Measurements from ENCODE around the gene ZNF488.
A peak's percentile ranks its signal among the peaks of the same experiment; 100 is the strongest.

The ZNF488 gene

DNA sequence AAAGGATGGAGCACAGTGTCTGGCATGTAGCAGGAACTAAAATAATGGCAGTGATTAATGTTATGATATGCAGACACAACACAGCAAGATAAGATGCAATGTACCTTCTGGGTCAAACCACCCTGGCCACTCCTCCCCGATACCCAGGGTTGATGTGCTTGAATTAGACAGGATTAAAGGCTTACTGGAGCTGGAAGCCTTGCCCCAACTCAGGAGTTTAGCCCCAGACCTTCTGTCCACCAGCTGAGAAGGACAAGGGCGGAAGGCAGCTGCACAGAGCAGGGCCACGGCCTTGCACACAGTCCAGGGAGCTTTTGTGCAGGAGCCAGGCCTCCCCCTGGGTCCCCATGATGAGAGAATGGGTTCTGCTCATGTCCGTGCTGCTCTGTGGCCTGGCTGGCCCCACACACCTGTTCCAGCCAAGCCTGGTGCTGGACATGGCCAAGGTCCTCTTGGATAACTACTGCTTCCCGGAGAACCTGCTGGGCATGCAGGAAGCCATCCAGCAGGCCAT, 35.9 kb downstream of the ZNF488 start, which contains the start of gene RBP3:
Gene RBP3 (plus strand): TSS at position 226 of the 514 bp plus-strand sequence. CDS start 122 bp downstream, at position 348.
- no peaks in the 10 kb centered on the region for H3K27me3 ChIP-seq
- H3K4me1 ChIP-seq: no peaks in the 10 kb centered on the region
- H3K36me3 ChIP-seq: no peaks in the 10 kb centered on the region
- intact Hi-C loops (cut with DNase I; ENCODE audit: low total_unique reads): no loop called here
- H3K27ac ChIP-seq: no peak within 1 kb of the TSS
- no peaks in the 10 kb centered on the region for H3K9me3 ChIP-seq
- peak in 1 of 2 donors; percentile 51 for DNase-seq
- H3K4me3 ChIP-seq: no peak within 1 kb of the TSS
- TF ChIP-seq, protein P1, sequence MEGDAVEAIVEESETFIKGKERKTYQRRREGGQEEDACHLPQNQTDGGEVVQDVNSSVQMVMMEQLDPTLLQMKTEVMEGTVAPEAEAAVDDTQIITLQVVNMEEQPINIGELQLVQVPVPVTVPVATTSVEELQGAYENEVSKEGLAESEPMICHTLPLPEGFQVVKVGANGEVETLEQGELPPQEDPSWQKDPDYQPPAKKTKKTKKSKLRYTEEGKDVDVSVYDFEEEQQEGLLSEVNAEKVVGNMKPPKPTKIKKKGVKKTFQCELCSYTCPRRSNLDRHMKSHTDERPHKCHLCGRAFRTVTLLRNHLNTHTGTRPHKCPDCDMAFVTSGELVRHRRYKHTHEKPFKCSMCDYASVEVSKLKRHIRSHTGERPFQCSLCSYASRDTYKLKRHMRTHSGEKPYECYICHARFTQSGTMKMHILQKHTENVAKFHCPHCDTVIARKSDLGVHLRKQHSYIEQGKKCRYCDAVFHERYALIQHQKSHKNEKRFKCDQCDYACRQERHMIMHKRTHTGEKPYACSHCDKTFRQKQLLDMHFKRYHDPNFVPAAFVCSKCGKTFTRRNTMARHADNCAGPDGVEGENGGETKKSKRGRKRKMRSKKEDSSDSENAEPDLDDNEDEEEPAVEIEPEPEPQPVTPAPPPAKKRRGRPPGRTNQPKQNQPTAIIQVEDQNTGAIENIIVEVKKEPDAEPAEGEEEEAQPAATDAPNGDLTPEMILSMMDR (IDR thresholded peaks at IDR 0.05): no peak

DNA sequence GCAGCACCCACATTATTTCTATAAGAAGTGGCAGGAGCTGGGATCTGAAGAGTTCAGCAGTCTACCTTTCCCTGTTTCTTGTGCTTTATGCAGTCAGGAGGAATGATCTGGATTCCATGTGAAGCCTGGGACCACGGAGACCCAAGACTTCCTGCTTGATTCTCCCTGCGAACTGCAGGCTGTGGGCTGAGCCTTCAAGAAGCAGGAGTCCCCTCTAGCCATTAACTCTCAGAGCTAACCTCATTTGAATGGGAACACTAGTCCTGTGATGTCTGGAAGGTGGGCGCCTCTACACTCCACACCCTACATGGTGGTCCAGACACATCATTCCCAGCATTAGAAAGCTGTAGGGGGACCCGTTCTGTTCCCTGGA, 36.8 kb downstream of the ZNF488 start:
- DNase-seq: peak in 1 of 2 donors; percentile 16
- intact Hi-C loops (cut with DNase I; ENCODE audit: low total_unique reads): no loop called here
- no peaks in the 10 kb centered on the region for H3K4me1 ChIP-seq
- H3K27ac ChIP-seq: no peak overlapping the region
- H3K27me3 ChIP-seq: no peaks in the 10 kb centered on the region
- no peaks in the 10 kb centered on the region for H3K36me3 ChIP-seq
- H3K9me3 ChIP-seq: no peaks in the 10 kb centered on the region
- TF ChIP-seq, protein P1 (IDR thresholded peaks at IDR 0.05): no peak
- H3K4me3 ChIP-seq: no peak overlapping the region

DNA sequence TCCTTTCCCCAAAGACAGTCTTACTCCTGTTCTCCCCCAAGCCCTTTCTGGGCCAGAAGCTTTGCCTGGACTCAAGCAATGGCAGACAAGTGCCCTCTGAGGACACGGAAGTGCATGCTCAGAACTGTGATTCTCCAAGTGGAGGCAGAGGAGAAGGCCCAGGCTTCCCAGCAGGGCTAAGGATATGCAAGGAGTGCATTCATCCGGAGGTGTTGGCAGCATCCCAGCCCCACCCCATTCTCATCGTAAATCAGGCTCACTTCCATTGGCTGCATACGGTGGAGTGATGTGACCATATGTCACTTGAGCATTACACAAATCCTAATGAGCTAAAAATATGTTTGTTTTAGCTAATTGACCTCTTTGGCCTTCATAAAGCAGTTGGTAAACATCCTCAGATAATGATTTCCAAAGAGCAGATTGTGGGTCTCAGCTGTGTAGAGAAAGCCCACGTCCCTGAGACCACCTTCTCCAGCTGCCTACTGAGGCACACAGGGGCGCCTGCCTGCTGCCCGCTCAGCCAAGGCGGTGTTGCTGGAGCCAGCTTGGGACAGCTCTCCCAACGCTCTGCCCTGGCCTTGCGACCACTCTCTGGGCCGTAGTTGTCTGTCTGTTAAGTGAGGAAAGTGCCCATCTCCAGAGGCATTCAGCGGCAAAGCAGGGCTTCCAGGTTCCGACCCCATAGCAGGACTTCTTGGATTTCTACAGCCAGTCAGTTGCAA, 37.4 kb downstream of the ZNF488 start:
- Histone ChIP-seq H3K27ac (no peak overlapping the region), H3K4me3 (no peak overlapping the region), H3K27me3 (no peaks in the 10 kb centered on the region), H3K36me3 (no peaks in the 10 kb centered on the region), H3K9me3 (no peaks in the 10 kb centered on the region), H3K4me1 (no peaks in the 10 kb centered on the region)
- intact Hi-C loops (cut with DNase I; ENCODE audit: low total_unique reads): no loop called here
- TF ChIP-seq, protein P1 (IDR thresholded peaks at IDR 0.05): no peak
- DNase-seq: peak in 1 of 2 donors; percentile 34

DNA sequence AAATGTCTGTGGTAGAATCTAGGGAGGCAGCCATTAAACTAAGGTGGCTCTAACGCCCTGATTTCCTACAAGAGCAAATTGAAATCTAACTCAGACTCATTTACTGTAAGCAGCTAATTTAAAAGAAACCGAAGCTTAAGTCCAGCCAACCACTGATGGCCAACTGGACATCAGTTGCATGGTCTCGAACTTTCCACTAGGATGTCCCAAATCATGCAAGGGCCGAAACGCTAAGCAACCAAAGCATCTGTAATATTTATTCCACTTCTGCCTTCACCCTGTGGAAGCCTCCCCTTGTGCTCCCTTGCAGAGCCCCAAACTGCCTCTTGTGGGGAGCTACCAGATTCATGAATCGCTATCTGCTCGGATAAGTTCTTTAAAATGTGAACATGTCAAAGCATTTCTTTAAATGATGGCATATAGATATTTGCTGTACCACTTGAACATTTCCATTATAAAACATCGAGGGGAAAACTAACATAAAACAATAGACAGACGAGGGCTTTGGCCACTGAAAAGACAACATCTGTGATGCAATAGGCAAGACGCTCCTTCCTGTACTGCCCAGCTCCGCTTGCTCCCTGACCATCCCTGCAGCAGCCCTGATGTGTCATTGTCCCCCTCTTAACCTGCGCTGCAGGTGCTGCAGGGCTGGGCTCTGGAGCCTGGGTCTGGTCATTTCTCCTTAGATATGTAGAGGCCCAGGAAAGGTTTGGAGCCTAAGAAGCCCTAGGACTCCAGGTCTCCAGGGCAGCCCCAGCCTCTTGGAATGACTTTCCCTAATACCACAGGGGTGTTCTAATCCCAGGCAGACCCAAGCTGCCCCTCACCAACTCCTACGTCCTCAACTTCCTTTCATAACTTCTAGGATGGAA, 38.9 kb downstream of the ZNF488 start:
- Histone ChIP-seq H3K4me3 (no peak overlapping the region), H3K4me1 (no peaks in the 10 kb centered on the region), H3K27ac (no peak overlapping the region), H3K9me3 (no peaks in the 10 kb centered on the region), H3K36me3 (no peaks in the 10 kb centered on the region), H3K27me3 (no peaks in the 10 kb centered on the region)
- TF ChIP-seq, protein P1 (IDR thresholded peaks at IDR 0.05): no peak
- intact Hi-C loops (cut with DNase I; ENCODE audit: low total_unique reads): no loop called here
- peak in 1 of 2 donors; percentile 33 for DNase-seq

DNA sequence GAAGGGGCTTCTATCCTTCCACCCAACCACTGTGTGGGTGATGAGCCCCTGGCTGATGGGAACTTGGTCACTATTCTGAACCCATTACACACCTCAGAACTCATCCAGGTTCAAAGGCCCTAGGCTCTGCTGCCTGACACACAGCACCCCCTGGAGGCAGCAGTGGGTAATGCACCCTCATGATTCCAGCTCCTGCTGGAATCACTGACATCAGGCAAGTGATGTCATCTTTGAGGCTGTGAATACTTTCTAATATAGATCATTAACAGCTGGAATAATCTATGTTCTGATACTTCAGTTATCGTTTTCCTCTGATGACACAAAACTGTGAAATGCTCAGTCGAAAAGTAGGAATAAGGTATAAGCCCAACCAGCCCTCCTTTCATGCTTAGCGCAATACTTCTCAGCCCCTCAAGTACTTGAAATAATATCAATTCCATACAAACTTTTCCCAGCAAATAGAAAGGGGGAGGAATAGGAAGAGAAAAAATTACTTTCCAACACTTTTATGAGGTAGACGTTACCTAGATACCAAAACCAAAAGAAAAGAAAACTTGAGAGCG, 43.4 kb downstream of the ZNF488 start:
- no peak overlapping the region for H3K4me3 ChIP-seq
- H3K4me1 ChIP-seq: peaks cover 0 to 10% (median 3%) of the 10 kb centered on the region in 4 donors
- peak in 1 of 2 donors; percentile 73 for DNase-seq
- no peaks in the 10 kb centered on the region for H3K27me3 ChIP-seq
- TF ChIP-seq, protein P1 (IDR thresholded peaks at IDR 0.05): peak; percentile 74 to 91
- no peaks in the 10 kb centered on the region for H3K9me3 ChIP-seq
- no peaks in the 10 kb centered on the region for H3K36me3 ChIP-seq
- intact Hi-C loops (cut with DNase I; ENCODE audit: low total_unique reads): no loop called here
- H3K27ac ChIP-seq: no peak overlapping the region
